Muscle of leg (tissue), 11 donors: ENCODE measurements around the gene PLEK. TPM values are rescaled to one million over a fixed set of nuclear protein-coding genes. Genes with fewer than 3 reads are reported as not detected.

ENCODE experiments used
- DNase-seq: peaks from one replicate; pipeline ENCODE4 v3.0.0; 2013
- H3K27ac ChIP-seq: one replicate; pipeline ENCODE4 v1.5.1; 2013; ENCODE audit warnings: mild to moderate bottlenecking, low read length, control low read depth
- H3K27me3 ChIP-seq: one replicate; pipeline ENCODE4 v1.6.1; 2013; ENCODE audit warnings: low read length; ENCODE audit not compliant: control insufficient read depth, insufficient read depth
- H3K36me3 ChIP-seq: one replicate; pipeline ENCODE4 v1.6.1; 2013; ENCODE audit warnings: low read length; ENCODE audit not compliant: control insufficient read depth, insufficient read depth
- H3K4me1 ChIP-seq: one replicate; pipeline ENCODE4 v1.6.1; 2013; ENCODE audit warnings: low read length; ENCODE audit not compliant: control insufficient read depth, insufficient read depth
- H3K4me3 ChIP-seq: one replicate; pipeline ENCODE4 v1.5.1; 2013; ENCODE audit warnings: low read length, control low read depth
- H3K9me3 ChIP-seq: replicated peaks from 2 replicates; pipeline ENCODE4 v1.6.1; 2013; ENCODE audit warnings: low read depth, low read length; ENCODE audit not compliant: control insufficient read depth
- WGBS: methylation state at CpG from one replicate; pipeline ENCODE4 v1.1.5; 2013; ENCODE audit warnings: missing lambda C conversion rate; ENCODE audit not compliant: insufficient coverage; 5-methylcytosine and 5-hydroxymethylcytosine counted together
- polyA plus RNA-seq, 8 donors: library from polyadenylated mRNA; unstranded; fragments of 120-200 nt; gene quantifications; one replicate each; pipeline versions ENCODE4 v1.2.1 to v1.2.3, GENCODE V29; 2013; ENCODE audit warnings: inconsistent platforms in 1 of 8, low replicate concordance in 1 of 8; ENCODE audit not compliant: insufficient read length in 8 of 8, insufficient read depth in 1 of 8
- total RNA-seq: library from RNA; stranded (reverse); fragments of 120-200 nt; gene quantifications from one replicate; pipeline ENCODE4 v1.2.4, GENCODE V29; 2013

The PLEK gene
- total and polyA plus RNA-seq, 9 donors = 4.4 to 7.6 (median 5.4) TPM

- peak; percentile 33 for DNase-seq
- H3K4me3 ChIP-seq = no peak overlapping the region
- no peaks in the 10 kb centered on the region for H3K27me3 ChIP-seq
- no peaks in the 10 kb centered on the region for H3K4me1 ChIP-seq
- WGBS = 71% methylated on average over 1 of the region's 2 CpGs
- no peaks in the 10 kb centered on the region for H3K36me3 ChIP-seq
- no peaks in the 10 kb centered on the region for H3K9me3 ChIP-seq
- H3K27ac ChIP-seq = no peak overlapping the region
Measured at GRCh38 chr2:68330691-68331090, 34.4 kb upstream of the PLEK start.

DNA sequence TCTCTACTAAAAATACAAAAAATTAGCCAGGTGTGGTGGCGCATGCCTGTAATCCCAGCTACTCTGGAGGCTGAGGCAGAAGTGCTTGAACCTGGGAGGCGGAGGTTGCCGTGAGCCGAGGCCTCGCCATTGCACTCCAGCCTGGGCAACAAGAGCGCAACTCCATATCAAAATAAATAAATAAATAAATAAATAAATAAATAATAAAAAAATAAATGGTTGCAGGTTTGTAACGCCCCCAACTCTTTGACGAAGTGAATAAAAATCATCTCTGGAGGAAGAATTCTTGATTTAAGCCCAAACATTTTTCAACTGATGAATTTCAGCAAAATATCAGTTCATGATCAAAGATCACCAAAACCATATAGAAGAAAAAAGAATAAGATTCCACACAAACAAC, 32.1 kb upstream of the PLEK start:
- H3K27ac ChIP-seq = no peak overlapping the region
- no peak for DNase-seq
- H3K27me3 ChIP-seq = no peaks in the 10 kb centered on the region
- no peaks in the 10 kb centered on the region for H3K4me1 ChIP-seq
- no peak overlapping the region for H3K4me3 ChIP-seq
- H3K9me3 ChIP-seq = no peaks in the 10 kb centered on the region
- WGBS = 80% methylated on average over 1 of the region's 8 CpGs
- no peaks in the 10 kb centered on the region for H3K36me3 ChIP-seq

- no peaks in the 10 kb centered on the region for H3K36me3 ChIP-seq
- no peaks in the 10 kb centered on the region for H3K9me3 ChIP-seq
- no CpG with 5 or more reads among the region's 3 CpGs for WGBS
- no peak overlapping the region for H3K27ac ChIP-seq
- no peak overlapping the region for H3K4me3 ChIP-seq
- H3K4me1 ChIP-seq = no peaks in the 10 kb centered on the region
- H3K27me3 ChIP-seq = peaks cover 2% of the 10 kb centered on the region
- DNase-seq = no peak
Measured at GRCh38 chr2:68333931-68334330, 31.2 kb upstream of the PLEK start.

DNA sequence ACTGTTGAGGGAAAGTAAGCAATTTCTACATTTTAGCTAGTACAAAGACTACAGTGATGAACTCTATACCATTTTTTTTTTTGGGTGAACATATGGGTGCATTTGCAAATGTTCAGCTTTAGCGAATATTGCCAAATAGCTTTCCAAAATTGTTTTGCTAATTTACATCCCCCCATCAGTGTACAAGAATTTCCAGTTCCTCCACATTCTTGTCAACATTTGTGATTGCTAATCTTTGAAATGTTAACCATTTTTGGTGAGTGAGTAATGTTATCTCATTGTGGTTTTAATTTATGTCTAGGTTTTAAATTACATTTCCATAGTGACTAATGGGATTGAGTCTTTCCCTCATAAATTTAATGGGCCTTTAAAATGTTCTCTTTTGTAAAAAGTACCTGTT, 28.9 kb upstream of the PLEK start:
- Histone ChIP-seq H3K27me3 (peaks cover 7% of the 10 kb centered on the region), H3K9me3 (no peaks in the 10 kb centered on the region), H3K27ac (no peak overlapping the region), H3K4me1 (no peaks in the 10 kb centered on the region), H3K4me3 (no peak overlapping the region), H3K36me3 (no peaks in the 10 kb centered on the region)
- DNase-seq = no peak
- WGBS = no CpG with 5 or more reads among the region's 1 CpG

DNA sequence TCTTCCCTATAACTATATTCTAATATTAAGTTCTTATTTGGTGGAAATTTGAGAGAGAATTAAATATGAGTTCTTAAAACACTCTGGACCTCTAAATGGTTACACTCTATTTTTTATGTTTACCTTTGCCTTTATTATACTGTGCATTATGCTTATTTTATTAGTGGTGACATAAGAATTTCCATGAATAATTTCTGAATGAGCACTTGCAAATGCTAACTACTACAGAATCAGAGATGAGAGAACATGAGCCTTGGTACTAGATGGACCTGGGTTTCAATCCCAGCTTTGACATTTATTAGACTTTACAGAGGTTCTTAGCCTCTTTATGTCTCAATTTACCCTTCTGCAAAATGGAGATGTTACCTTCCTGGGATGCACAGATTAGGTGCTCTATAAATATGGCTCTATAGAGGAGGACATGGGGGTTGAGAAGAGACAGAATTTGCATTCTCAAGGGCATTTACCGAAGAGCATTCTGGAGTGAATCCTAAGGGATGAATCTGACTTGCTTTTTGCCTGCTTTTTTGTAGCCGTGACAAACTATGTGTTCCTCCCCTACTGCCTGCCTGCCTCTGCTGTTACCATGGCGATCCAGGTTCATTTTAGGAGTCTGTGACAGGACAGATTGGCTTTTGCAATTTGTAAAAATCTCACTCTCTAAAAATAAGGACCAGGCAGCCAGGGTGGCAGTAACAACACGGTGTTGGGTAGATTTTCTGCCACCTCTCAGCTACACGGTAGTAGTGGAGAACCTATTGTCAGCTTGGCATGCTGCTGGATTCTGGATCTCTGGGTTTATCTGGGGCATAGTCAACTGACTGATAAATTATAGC, 24.6 kb upstream of the PLEK start:
- no peak for DNase-seq
- Histone ChIP-seq H3K4me1 (no peaks in the 10 kb centered on the region), H3K27ac (no peak overlapping the region), H3K36me3 (no peaks in the 10 kb centered on the region), H3K9me3 (no peaks in the 10 kb centered on the region), H3K4me3 (no peak overlapping the region), H3K27me3 (peaks cover 7% of the 10 kb centered on the region)
- no CpG with 5 or more reads among the region's 5 CpGs for WGBS

- Histone ChIP-seq H3K4me3 (no peak overlapping the region), H3K27ac (no peak overlapping the region), H3K9me3 (no peaks in the 10 kb centered on the region), H3K27me3 (peaks cover 7% of the 10 kb centered on the region), H3K4me1 (no peaks in the 10 kb centered on the region), H3K36me3 (no peaks in the 10 kb centered on the region)
- no CpG with 5 or more reads among the region's 3 CpGs for WGBS
- no peak for DNase-seq
Measured at GRCh38 chr2:68341062-68341329, 24.1 kb upstream of the PLEK start.

DNA sequence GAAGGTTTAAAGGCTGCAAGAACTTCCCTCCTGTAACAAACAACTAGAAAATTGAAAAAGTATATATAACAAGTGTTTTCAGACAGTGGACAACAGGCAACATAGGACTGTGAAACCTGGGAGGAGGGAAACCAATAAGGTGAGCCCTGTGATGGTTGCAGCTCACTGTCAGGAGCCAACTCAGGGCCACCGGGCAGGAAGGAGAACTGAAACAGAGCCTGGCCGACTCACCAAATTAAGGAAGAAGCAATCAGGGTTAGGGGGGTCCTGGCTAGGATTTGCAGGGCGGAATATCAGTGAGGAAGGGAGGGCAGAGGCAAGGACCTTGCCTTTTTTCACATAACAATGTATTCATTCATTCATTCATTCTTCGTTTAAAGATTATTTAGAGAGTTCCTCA, 23.5 kb upstream of the PLEK start:
- 56% methylated on average over 3 of the region's 4 CpGs for WGBS
- H3K4me3 ChIP-seq = no peak overlapping the region
- H3K9me3 ChIP-seq = no peaks in the 10 kb centered on the region
- H3K27me3 ChIP-seq = peaks cover 7% of the 10 kb centered on the region
- no peak for DNase-seq
- H3K36me3 ChIP-seq = no peaks in the 10 kb centered on the region
- no peaks in the 10 kb centered on the region for H3K4me1 ChIP-seq
- H3K27ac ChIP-seq = no peak overlapping the region

DNA sequence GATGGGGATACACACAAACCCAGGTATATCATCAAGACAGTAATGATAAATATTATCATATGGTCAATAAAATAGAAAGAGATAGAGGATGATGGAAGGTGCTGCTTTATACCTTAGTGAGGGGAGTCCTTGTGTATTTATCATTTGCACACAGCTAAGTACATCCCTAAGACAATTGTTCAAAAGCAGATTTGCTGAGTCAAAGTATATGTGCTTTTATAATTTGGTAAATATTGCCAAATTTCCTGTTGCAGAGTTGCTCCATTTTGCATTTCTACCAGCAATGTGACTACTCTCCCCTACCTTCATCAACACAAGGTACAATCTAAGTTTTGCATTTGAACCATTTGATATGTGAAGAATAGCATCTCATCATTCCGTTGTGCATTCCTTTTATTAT, 22.6 kb upstream of the PLEK start:
- WGBS = no CpG with 5 or more reads among the region's 1 CpG

DNA sequence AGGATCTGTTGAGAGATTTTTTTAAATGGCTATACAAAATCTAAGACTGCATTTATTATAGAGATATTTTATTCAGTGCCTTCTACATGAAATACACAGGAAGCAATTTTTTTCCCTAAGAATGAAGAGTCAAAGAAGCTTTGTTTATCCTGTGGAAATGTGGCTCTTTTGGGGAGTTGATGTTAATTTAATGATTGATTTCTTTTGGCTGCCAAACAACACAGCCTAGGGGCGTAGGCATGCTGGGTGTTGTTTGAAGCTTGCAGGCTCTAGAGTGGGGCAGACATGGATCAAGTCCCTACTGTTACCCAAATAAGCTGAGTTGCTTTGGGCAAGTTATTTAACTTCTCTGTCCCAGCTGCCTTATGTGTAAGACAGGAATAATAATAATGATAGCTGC, 21.1 kb upstream of the PLEK start:
- no peaks in the 10 kb centered on the region for H3K36me3 ChIP-seq
- WGBS = no CpG with 5 or more reads among the region's 1 CpG

More for the DNA sequence above, 22.6 kb upstream of the PLEK start:
- H3K27ac ChIP-seq = no peak overlapping the region
- H3K27me3 ChIP-seq = peaks cover 7% of the 10 kb centered on the region
- H3K4me3 ChIP-seq = no peak overlapping the region
- no peak for DNase-seq
- H3K36me3 ChIP-seq = no peaks in the 10 kb centered on the region
- no peaks in the 10 kb centered on the region for H3K4me1 ChIP-seq
- no peaks in the 10 kb centered on the region for H3K9me3 ChIP-seq

DNA sequence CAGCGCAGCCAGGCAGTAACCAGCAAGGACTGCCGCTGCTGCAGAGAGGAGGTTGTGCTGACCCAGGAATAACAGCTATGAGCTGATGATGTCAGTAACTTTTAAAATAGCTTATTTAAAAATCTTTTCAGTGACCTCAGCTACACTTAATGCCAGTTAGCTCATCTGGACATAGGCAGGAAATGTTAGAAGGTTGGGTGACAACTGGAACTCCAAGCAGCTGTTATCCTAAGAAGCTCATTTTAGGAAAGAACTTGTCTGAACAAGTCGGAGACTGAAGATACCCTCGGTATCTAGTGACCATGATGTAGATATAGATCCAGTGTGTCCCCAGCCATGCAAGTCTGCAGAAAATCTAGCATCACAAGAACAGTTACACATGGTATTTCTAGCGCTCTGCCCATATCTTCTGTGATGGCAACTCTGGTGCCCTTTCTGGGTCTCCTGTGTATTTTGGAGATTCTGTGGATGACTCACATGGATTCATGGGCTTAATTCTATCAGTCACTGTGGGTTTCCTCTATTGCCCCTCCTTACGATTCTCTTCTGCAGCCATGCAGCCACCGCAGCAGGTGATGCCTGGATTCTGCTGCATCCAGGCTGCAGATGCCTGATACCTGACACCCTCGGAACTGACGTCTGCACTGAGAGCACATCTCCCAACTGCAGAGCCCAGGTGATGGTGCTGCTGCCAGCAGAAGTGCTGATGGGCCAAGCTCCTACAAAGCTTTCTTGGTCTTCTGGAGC, 19.8 kb upstream of the PLEK start:
- no peaks in the 10 kb centered on the region for H3K36me3 ChIP-seq
- H3K27ac ChIP-seq = no peak overlapping the region
- H3K4me3 ChIP-seq = no peak overlapping the region
- no peaks in the 10 kb centered on the region for H3K9me3 ChIP-seq
- peak; percentile 17 for DNase-seq
- no peaks in the 10 kb centered on the region for H3K4me1 ChIP-seq
- H3K27me3 ChIP-seq = no peaks in the 10 kb centered on the region
- 50% methylated on average over 4 of the region's 9 CpGs for WGBS

More for the DNA sequence above, 21.1 kb upstream of the PLEK start:
- Histone ChIP-seq H3K4me3 (no peak overlapping the region), H3K27ac (no peak overlapping the region), H3K27me3 (peaks cover 5% of the 10 kb centered on the region), H3K9me3 (no peaks in the 10 kb centered on the region), H3K4me1 (no peaks in the 10 kb centered on the region)
- DNase-seq = no peak
